Measurements from ENCODE around the gene OBP2A.

GRCh38 chr9:135523521-135524129, 22.3 kb upstream of the OBP2A start:
- no peak for TF ChIP-seq CTCF (IDR thresholded peaks at IDR 0.05)
- no peak for TF ChIP-seq POLR2A (IDR thresholded peaks at IDR 0.05)
